HepG2 (cell line): ENCODE measurements around the gene NEK9. TPM values are rescaled to one million over a fixed set of nuclear protein-coding genes. Genes with fewer than 3 reads are reported as not detected.

Source experiments
- ATAC-seq: fragments of 200-7000 bp; cut with Tn5 transposase; 3 replicates; pipeline ENCODE4 v1.9.1; 2020; ENCODE audit warnings: mild to moderate bottlenecking, moderate library complexity
- BruUV-seq: library from RNA; stranded (reverse); fragments of 400-500 nt; replicated peaks from 2 replicates; lab custom pipeline; 2021; lab: Mats Ljungman, UMichigan
- CTCF ChIA-PET: fragments of 300-600 bp; formaldehyde crosslinking; extraction: SDS; loops from one replicate; lab custom pipeline; 2021; ENCODE audit warnings: low total read pairs, inconsistent platforms, low intra/inter-chr PET ratio; lab: Yijun Ruan, JAX
- POLR2A ChIA-PET: fragments of 350-600 bp; sonication (Branson Sonifier 250); formaldehyde crosslinking; loops from one replicate; lab custom pipeline; 2020; ENCODE audit warnings: antibody characterized with exemption, inconsistent platforms; lab: Yijun Ruan, JAX
- DNase-seq: peaks from one replicate; pipeline ENCODE4 v3.0.0-alpha.2; 2015; ENCODE audit warnings: low spot score
- FAIRE-seq: peaks from 3 replicates; lab custom pipeline; 2011; peaks lifted over from hg19 to GRCh38; lab: Jason Lieb, UNC
- H2AFZ ChIP-seq: one replicate; pipeline ENCODE4 v1.6.1; 2011; ENCODE audit warnings: low read length, inconsistent platforms
- H3K27ac ChIP-seq: fragments of 300-600 bp; 3 replicates; pipeline ENCODE4 v1.8.0; 2011; ENCODE audit warnings: mixed run types, mild to moderate bottlenecking, mixed read lengths, low read length, inconsistent platforms; ENCODE audit not compliant: insufficient read depth; ENCODE audit errors: extremely low read length
- H3K27me3 ChIP-seq, 2 experiments: fragments of 200-600 bp in 1 of 2; 2 replicates in 1 of 2; 3 replicates in 1 of 2; pipeline versions ENCODE4 v1.6.0 to v1.8.0; 2011; ENCODE audit warnings: low read length in 2 of 2, mild to moderate bottlenecking in 2 of 2, moderate library complexity in 2 of 2, inconsistent platforms in 1 of 2; ENCODE audit not compliant: insufficient read depth in 2 of 2, control insufficient read depth in 1 of 2
- H3K36me3 ChIP-seq, 2 experiments: fragments of 200-600 bp in 1 of 2; replicated peaks in 1 of 2; 2 replicates in 1 of 2; 3 replicates in 1 of 2; pipeline versions ENCODE4 v1.5.1 to v1.8.0; 2011; ENCODE audit warnings: low read length in 2 of 2, inconsistent platforms in 1 of 2; ENCODE audit not compliant: insufficient read depth in 2 of 2, control insufficient read depth in 1 of 2
- H3K4me1 ChIP-seq: 2 replicates; pipeline ENCODE4 v1.5.1; 2012; ENCODE audit warnings: low read length, inconsistent platforms; ENCODE audit not compliant: insufficient read depth
- H3K4me2 ChIP-seq: 2 replicates; pipeline ENCODE4 v1.6.0; 2011; ENCODE audit warnings: low read depth, low read length, inconsistent platforms
- H3K4me3 ChIP-seq, 3 experiments: fragments of 200-600 bp in 1 of 3; sonication (generic), shearing (Covaris generic) in 1 of 3; replicated peaks in 1 of 3; 2 replicates each; pipeline ENCODE4 v1.5.1; 2011 to 2016; ENCODE audit warnings: low read length in 3 of 3, inconsistent platforms in 2 of 3, low read depth in 2 of 3, mild to moderate bottlenecking in 2 of 3, control low read depth in 1 of 3, mixed read lengths in 1 of 3; ENCODE audit not compliant: insufficient read depth in 1 of 3
- H3K79me2 ChIP-seq: one replicate; pipeline ENCODE4 v1.6.1; 2011; ENCODE audit warnings: low read length, inconsistent platforms; ENCODE audit not compliant: insufficient read depth
- H3K9ac ChIP-seq: 2 replicates; pipeline ENCODE4 v1.6.0; 2011; ENCODE audit warnings: mild to moderate bottlenecking, low read depth, low read length, inconsistent platforms; ENCODE audit not compliant: insufficient read depth
- H3K9me3 ChIP-seq: 2 replicates; pipeline ENCODE4 v1.5.1; 2012; ENCODE audit warnings: mild to moderate bottlenecking, low read length
- H4K20me1 ChIP-seq: 2 replicates; pipeline ENCODE4 v1.6.0; 2011; ENCODE audit warnings: inconsistent platforms, mild to moderate bottlenecking, low read length, moderate library complexity; ENCODE audit not compliant: insufficient read depth
- ATM ChIP-seq: fragments of 450-650 bp; IDR thresholded peaks from 2 replicates; pipeline ENCODE4 v1.7.1; 2017; ENCODE audit warnings: mild to moderate bottlenecking, borderline replicate concordance
- CEBPB ChIP-seq: IDR thresholded peaks from 2 replicates; pipeline ENCODE4 v1.6.1; 2011; ENCODE audit warnings: low read depth, low read length, improper control_type of control experiment, borderline replicate concordance
- REL ChIP-seq: sonication (generic); formaldehyde crosslinking; conservative IDR thresholded peaks from 2 replicates; pipeline ENCODE4 v1.8.0; 2022; ENCODE audit warnings: mild to moderate bottlenecking, missing genetic modification reagents, moderate library complexity
- ZNF335 ChIP-seq: sonication (generic); formaldehyde crosslinking; IDR thresholded peaks from 2 replicates; pipeline ENCODE4 v1.4.0; 2020; ENCODE audit warnings: missing genetic modification reagents
- WGBS: methylation state at CpG from one replicate; pipeline ENCODE4 v1.1.6; 2017; ENCODE audit warnings: low lambda C conversion rate; 5-methylcytosine and 5-hydroxymethylcytosine counted together
- in situ Hi-C: cut with HindIII; loops from 2 replicates; pipeline ENCODE4 v1.10.0; 2017; ENCODE audit warnings: low pct_unique_long_range_greater_than_20kb; ENCODE audit not compliant: extremely low pct_ligation_motif_present
- intact Hi-C: fragments of 100-400 bp; cut with micrococcal nuclease; formaldehyde crosslinking; loops from one replicate; pipeline ENCODE4 v1.10.0; 2022; ENCODE audit not compliant: unreplicated experiment
- polyA plus RNA-seq, 8 experiments: library from polyadenylated mRNA; depleted of rRNA in 3 of 8; stranded (reverse) in 7 of 8; unstranded in 1 of 8; fragments of >200 nt; fragmentation: Illumina TruSeq in 4 of 8; extraction: Trizol in 4 of 8; gene quantifications; 2 replicates each; pipeline versions ENCODE4 v1.2.1 to v1.2.3, GENCODE V29; 2011 to 2016; ENCODE audit warnings: low read depth in 4 of 8, missing spikeins in 1 of 8, mixed read lengths in 1 of 8; ENCODE audit not compliant: insufficient read depth in 1 of 8
- total RNA-seq, 5 experiments: library from RNA; depleted of rRNA; stranded (reverse); fragments of >200 nt; fragmentation: Illumina TruSeq; extraction: Trizol; gene quantifications; 2 replicates each; pipeline ENCODE4 v1.2.3, GENCODE V29; 2016; ENCODE audit warnings: low read depth in 1 of 5
- TF ChIP-seq, protein P1 (sequence below): sonication (generic); formaldehyde crosslinking; IDR thresholded peaks from 2 replicates; pipeline ENCODE4 v1.5.0; 2020; ENCODE audit warnings: mild to moderate bottlenecking, missing genetic modification reagents, borderline replicate concordance
- TF ChIP-seq, protein P2 (sequence below): sonication (generic); formaldehyde crosslinking; IDR thresholded peaks from 2 replicates; pipeline ENCODE4 v1.5.0; 2020; ENCODE audit warnings: missing genetic modification reagents

NEK9 gene
- total and polyA plus RNA-seq, 2 of the 13 experiments (the other 11 are each of a cell fraction or from before 2014, with no cell fraction given): 16.5 to 27.3 TPM

DNA sequence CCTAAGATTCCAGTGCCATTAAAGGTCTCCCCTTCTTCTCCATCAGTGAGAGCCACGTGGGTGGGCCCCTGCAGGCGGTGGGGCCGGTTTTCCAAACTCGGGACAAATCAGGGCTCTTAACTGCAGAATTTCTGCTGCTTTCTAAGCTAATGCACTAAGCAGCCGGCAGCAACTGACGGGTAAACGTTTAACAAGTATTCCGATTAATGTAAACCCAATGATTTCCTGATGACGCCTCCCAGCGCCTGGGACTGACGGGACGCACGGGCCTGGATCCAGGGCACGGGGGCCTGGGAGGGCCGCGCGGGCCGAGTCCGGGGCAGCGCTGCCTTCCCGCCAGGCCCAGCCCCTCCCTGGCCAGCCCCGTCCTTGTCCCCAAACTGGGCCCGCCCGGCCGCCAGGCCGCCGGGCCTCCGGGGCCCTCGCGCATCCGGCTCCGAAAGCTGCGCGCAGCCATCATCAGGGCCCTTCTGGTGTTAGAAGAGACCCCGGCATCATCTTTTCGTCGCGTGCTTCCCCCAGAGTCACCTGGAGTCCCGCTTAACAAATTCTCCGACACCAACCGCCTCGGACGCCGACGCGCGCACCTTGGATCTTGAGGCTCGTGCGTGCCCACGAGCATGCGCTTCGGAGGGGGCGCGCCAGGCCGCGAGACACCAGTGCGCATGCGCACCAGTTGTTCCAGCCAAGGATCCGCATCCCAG lies 75.8 kb downstream of the NEK9 start, which contains the start of gene MLH3 (continued):
- TF ChIP-seq, protein P1, sequence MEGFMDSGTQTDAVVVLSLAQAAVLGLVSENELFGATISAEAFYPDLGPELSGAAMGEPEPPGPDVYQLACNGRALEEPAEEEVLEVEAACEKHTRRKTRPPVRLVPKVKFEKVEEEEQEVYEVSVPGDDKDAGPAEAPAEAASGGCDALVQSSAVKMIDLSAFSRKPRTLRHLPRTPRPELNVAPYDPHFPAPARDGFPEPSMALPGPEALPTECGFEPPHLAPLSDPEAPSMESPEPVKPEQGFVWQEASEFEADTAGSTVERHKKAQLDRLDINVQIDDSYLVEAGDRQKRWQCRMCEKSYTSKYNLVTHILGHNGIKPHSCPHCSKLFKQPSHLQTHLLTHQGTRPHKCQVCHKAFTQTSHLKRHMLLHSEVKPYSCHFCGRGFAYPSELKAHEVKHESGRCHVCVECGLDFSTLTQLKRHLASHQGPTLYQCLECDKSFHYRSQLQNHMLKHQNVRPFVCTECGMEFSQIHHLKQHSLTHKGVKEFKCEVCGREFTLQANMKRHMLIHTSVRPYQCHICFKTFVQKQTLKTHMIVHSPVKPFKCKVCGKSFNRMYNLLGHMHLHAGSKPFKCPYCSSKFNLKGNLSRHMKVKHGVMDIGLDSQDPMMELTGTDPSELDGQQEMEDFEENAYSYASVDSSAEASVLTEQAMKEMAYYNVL (CRISPR knock-in tag): no peak
- TF ChIP-seq ZNF335 (CRISPR knock-in tag): no peak; the same call in 1 of the 2 replicates
- TF ChIP-seq, protein P2, sequence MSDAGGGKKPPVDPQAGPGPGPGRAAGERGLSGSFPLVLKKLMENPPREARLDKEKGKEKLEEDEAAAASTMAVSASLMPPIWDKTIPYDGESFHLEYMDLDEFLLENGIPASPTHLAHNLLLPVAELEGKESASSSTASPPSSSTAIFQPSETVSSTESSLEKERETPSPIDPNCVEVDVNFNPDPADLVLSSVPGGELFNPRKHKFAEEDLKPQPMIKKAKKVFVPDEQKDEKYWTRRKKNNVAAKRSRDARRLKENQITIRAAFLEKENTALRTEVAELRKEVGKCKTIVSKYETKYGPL (CRISPR knock-in tag): peak; percentile 47; the same call in 1 of the 2 replicates

DNA sequence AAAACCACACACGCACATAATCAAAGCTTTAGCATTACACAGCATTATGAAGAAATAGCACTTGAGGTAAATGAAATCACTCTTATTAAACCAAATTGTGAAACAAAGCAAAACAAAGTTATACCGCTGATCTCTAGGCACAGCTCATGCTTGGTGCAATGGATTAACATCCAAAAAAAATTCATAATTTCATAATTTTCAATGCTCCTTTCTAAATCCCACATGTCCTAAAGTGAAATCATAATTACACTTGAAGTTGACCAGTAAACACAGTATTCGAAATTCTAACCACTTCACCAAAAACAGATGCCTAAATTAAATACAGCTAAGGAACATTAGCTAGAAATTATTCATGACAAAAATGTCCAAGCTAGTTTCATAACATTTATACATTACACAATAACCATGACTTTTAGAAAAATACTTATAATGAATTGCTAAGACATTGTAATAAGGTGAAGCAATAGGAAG lies 77.1 kb downstream of the NEK9 start:
- TF ChIP-seq ATM: no peak
- TF ChIP-seq REL (CRISPR knock-in tag): no peak
- TF ChIP-seq CEBPB: peak; percentile 49; the same call in 1 of the 2 replicates
- no peak overlapping the region for H3K27ac ChIP-seq
- ATAC-seq: no peak
- H3K9me3 ChIP-seq: no peaks in the 10 kb centered on the region
- no peak overlapping the region for H2AFZ ChIP-seq
- peaks cover 47% of the 10 kb centered on the region for H3K4me1 ChIP-seq
- CTCF ChIA-PET: no interaction called here
- no peaks in the 10 kb centered on the region for H4K20me1 ChIP-seq
- POLR2A ChIA-PET: interaction anchor here (1.2 to 4.2 kb wide), 3 partner anchors 8 to 20 kb away, joined by 3 to 18 read pairs (median 13); partner anchors contain the start of genes ACYP1 and ZC2HC1C
- peak overlapping the region in 1 of 3 experiments; percentile 75; a peak in 1 of 6 replicates for H3K4me3 ChIP-seq
- peaks cover 18% of the 10 kb centered on the region for H3K79me2 ChIP-seq
- DNase-seq: no peak
- no peak overlapping the region for H3K9ac ChIP-seq
- in situ Hi-C loops (no loop called here), intact Hi-C loops (no loop called here)
- no peaks in the 10 kb centered on the region for H3K27me3 ChIP-seq
- H3K4me2 ChIP-seq: peak overlapping the region; percentile 78; the same call in 1 of the 2 replicates
- no TSS peak for BruUV-seq
- H3K36me3 ChIP-seq: no peaks in the 10 kb centered on the region; a peak in 2 of 5 replicates
- 96% methylated on average over 3 of the region's 3 CpGs for WGBS
- FAIRE-seq: no peak
